ENCODE measurements around the gene TJP2.
A peak's percentile ranks its signal among the peaks of the same experiment; 100 is the strongest.

The TJP2 gene

GRCh38 chr9:69237702-69238295, 63.7 kb downstream of the TJP2 start:
- no peak for DNase-seq

- no peak for DNase-seq
Measured at GRCh38 chr9:69243116-69243515, 69.0 kb downstream of the TJP2 start.

GRCh38 chr9:69246629-69247028, 72.6 kb downstream of the TJP2 start:
- no peak for DNase-seq

GRCh38 chr9:69248005-69248404, 73.9 kb downstream of the TJP2 start:
- DNase-seq, result no peak

DNA sequence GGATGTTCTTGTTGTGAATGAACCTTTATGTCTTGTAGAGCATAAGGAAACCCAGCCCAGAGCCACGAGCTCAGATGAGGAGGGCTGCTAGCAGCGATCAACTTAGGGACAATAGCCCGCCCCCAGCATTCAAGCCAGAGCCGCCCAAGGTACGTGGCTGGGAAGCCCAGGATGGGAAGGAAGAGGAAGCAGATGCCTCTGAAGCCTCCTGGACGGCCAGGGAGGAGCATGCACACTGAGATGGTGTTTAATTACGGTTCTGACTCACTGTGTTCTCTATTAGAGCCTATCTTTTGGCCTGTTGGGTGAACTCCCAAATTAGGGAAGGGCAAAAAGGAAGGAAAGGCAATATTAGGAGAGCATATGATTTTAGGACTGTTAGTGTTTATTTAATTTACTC, 75.3 kb downstream of the TJP2 start:
- no peak for DNase-seq

DNA sequence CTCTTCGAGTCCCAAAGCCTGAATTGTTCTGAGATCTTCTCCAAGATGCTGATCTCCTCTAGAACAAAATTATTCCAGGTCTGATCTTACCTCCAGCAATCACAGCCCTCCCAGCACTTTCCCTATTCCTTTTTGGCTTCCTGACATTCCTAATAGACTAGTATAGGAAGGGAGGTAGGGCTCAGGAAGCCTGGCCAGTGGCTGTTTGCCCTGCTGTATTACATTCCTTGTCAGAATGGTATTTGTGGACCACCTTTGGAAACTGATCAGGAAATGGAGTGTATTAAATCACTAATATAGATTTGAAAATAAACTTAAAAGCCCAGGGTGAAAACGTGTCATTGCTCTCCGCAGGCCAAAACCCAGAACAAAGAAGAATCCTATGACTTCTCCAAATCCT, 76.6 kb downstream of the TJP2 start:
- no peak for DNase-seq

GRCh38 chr9:69252436-69252835, 78.4 kb downstream of the TJP2 start:
- no peak for DNase-seq

- no peak for DNase-seq
Measured at GRCh38 chr9:69253057-69253456, 79.0 kb downstream of the TJP2 start.

GRCh38 chr9:69254223-69254622, 80.1 kb downstream of the TJP2 start:
- no peak for DNase-seq

- DNase-seq, result no peak
Measured at GRCh38 chr9:69255591-69255990, 81.5 kb downstream of the TJP2 start.

GRCh38 chr9:69258551-69258950, 84.5 kb downstream of the TJP2 start:
- DNase-seq, result no peak

- DNase-seq, result no peak
Measured at GRCh38 chr9:69260161-69260560, 86.1 kb downstream of the TJP2 start.

GRCh38 chr9:69261636-69262035, 87.6 kb downstream of the TJP2 start:
- DNase-seq, result no peak

GRCh38 chr9:69264526-69264925, 90.4 kb downstream of the TJP2 start:
- no peak for DNase-seq

DNA sequence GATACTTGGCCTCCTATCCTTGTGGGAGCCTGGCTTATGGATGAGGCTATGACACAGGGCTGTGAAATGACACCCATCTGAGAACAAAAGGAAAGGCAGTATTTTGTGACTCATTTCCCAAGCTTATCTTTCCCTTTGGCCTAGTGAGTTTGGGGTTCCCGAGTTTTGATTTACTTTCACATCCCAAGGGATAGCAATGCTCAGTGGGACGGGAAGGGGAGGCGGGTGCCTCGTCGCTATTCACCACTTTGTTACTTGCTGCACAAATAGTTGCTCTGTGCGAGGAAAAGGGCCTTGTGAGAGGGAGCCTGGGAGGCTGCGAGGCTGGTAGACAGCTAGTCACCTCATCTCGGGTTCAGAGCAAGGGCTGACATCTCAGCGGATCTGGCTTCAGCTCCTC, 91.8 kb downstream of the TJP2 start:
- DNase-seq, result no peak

DNA sequence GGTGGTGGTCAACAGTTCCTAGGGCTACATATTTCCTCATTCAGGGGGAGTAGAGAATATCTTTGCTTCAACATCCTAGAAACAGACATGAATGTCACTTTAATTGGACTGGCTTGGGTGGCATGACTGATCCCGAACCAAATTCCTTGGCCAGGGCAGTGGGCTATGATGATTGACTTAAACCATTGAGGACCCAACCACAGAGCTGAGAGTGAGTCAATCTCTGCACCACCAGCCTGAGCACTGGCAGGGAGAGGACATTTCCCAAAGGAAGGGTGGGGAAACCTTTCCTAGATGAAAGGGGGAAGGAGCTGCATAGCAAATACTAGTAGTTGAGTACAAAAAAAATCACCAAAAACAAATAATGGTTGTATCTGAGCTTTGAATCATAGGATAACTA, 98.1 kb downstream of the TJP2 start:
- no peak for DNase-seq

GRCh38 chr9:69273161-69273560, 99.1 kb downstream of the TJP2 start:
- DNase-seq, result no peak

DNA sequence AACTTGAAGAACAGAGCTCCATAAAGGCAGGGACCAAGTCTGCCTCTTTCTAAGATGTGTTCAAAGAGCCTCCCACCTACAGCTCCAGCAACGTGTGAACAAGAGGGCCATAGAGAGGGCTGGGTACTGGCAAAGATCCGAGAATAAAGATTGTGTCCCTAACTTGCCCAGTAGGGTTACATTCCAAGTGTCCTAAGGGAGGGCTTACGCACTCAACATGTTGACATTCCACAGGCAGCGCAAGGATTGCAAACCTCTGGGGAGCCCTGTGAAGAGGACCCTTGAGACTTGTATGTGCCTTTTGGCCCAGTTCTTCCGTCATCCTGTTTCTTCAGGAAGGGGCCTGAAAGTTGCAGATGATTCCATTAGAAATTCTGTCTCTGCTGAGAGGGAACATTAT, 102.7 kb downstream of the TJP2 start:
- no peak for DNase-seq

GRCh38 chr9:69279084-69279731, 105.1 kb downstream of the TJP2 start:
- peak; percentile 34 to 53 for DNase-seq

DNA sequence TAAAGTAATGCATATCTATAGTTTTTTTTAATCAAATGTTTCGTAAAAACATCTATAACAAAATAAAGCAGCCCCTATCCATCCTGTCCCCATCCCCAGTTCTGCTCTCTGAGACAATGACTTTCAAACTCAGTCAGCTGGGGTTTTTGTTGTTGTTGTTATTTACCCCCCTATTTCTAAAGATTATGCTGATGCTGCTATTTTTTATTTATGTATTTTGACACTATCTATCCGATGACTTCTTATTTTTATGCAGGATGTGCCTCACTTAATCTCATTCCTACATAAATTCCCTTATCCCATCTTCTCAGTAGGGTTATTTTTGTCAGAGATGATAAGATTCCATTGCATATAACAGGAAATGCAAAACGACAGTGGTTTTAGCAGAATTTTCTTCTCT, 105.7 kb downstream of the TJP2 start:
- DNase-seq, result no peak

- DNase-seq, result no peak
Measured at GRCh38 chr9:69283003-69283402, 108.9 kb downstream of the TJP2 start.

- no peak for DNase-seq
Measured at GRCh38 chr9:69292078-69292477, 118.0 kb downstream of the TJP2 start.

- DNase-seq, result no peak
Measured at GRCh38 chr9:69293156-69293555, 119.1 kb downstream of the TJP2 start.

DNA sequence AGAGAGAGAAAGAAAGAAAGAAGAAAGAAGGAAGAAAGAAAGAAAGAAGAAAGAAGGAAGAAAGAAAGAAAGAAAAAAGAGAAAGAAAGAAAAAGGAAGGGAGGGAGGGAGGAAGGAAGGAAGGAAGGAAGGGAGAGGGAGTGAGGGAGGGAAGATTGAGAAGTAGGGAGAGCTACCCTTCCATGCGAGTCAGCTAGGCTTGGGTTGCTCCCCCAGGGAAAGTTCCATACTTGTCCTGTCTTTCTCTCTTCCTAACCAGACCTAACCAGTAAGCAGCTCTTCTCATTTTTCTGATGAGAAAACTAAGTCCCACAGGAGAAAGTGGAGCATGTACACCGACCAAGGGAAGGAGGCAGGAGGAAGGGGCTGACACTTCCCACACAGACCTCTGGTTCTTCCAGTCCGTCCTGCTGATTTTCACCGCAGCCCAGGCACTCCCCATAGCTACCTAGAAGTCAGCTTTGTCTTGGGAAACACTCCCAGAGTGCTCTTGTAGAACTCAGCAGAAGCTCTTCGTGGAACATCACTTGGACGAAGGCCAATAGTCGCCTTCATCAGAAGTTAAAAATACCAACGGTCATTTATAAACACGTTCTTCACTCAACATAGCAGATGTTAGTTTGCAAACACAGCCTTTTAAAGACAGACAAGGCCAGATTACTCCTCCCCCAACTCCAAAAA, 121.9 kb downstream of the TJP2 start:
- no peak for DNase-seq
